Nephron progenitor cell (in vitro differentiated cells): ENCODE measurements around the gene DTNB.
"Not testable (repeated sequence)": the region's sequence is repeated elsewhere in the genome, so short reads cannot be mapped to it uniquely, and the experiment has no call there.

ENCODE experiments used
- DNase-seq: peaks from one replicate; pipeline ENCODE4 v3.0.0; 2021
- H3K27ac Mint-ChIP-seq: 2 replicates; pipeline ENCODE4 v1.8.0; 2021; ENCODE audit warnings: mild to moderate bottlenecking, moderate library complexity, mixed read lengths
- H3K27me3 Mint-ChIP-seq: 2 replicates; pipeline ENCODE4 v1.8.0; 2021; ENCODE audit warnings: mild to moderate bottlenecking, low read depth, mixed read lengths; ENCODE audit not compliant: poor library complexity
- H3K36me3 Mint-ChIP-seq: 2 replicates; pipeline ENCODE4 v1.8.0; 2021; ENCODE audit warnings: low read depth, mixed read lengths
- H3K4me1 Mint-ChIP-seq: 2 replicates; pipeline ENCODE4 v1.8.0; 2021; ENCODE audit warnings: mixed read lengths
- H3K4me3 Mint-ChIP-seq: 2 replicates; pipeline ENCODE4 v1.8.0; 2021; ENCODE audit warnings: mild to moderate bottlenecking, moderate library complexity, mixed read lengths
- H3K9me3 Mint-ChIP-seq: 2 replicates; pipeline ENCODE4 v1.8.0; 2021; ENCODE audit warnings: mild to moderate bottlenecking, moderate library complexity, mixed read lengths
- TF ChIP-seq, protein P1 (sequence below): fragments of 200-600 bp; sonication (generic); IDR thresholded peaks from 2 replicates; pipeline ENCODE4 v1.5.0; 2021; ENCODE audit warnings: antibody characterized with exemption

The DTNB gene

DNA sequence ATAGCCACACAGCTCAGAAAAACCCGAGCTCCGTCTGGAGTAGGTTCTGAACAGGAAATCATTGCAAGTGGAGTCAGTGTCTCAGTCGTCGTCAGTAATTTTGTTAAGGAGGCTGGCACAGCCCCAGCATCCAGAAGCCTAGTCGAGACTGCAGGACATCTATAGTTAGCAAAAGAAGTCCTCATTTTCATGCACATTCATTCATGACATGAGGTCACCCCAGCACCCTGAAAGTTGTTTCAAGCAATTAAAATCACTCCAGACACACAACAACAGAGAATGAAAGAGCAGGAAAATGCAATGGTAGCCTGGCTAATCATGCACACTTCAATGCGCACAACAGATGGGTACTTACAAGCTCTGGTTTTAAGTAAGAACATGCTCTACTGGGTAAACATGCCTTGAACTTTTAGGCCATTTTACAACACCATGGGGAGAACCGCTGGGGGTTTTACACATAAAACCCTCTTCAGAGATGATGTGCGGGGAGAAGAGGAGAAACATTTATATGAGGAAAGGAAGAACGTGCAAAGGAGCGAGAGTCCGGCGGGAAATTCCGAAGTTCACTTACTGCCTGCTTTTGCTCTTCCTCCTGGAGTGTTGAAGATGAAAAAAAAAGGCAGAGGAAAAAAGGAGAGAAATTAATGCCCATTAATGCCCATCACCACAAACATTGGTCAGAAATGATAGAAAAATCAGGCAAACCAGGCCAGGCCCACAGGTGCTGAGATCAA is 254.3 kb downstream of the DTNB start:
- TF ChIP-seq, protein P1, sequence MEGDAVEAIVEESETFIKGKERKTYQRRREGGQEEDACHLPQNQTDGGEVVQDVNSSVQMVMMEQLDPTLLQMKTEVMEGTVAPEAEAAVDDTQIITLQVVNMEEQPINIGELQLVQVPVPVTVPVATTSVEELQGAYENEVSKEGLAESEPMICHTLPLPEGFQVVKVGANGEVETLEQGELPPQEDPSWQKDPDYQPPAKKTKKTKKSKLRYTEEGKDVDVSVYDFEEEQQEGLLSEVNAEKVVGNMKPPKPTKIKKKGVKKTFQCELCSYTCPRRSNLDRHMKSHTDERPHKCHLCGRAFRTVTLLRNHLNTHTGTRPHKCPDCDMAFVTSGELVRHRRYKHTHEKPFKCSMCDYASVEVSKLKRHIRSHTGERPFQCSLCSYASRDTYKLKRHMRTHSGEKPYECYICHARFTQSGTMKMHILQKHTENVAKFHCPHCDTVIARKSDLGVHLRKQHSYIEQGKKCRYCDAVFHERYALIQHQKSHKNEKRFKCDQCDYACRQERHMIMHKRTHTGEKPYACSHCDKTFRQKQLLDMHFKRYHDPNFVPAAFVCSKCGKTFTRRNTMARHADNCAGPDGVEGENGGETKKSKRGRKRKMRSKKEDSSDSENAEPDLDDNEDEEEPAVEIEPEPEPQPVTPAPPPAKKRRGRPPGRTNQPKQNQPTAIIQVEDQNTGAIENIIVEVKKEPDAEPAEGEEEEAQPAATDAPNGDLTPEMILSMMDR = no peak
- Mint-ChIP-seq H3K36me3 (peaks cover 32% of the 10 kb centered on the region), H3K27me3 (no peaks in the 10 kb centered on the region), H3K27ac (no peak overlapping the region), H3K4me1 (peaks cover 25% of the 10 kb centered on the region), H3K4me3 (no peak overlapping the region), H3K9me3 (peaks cover 3% of the 10 kb centered on the region)
- DNase-seq = no peak

DNA sequence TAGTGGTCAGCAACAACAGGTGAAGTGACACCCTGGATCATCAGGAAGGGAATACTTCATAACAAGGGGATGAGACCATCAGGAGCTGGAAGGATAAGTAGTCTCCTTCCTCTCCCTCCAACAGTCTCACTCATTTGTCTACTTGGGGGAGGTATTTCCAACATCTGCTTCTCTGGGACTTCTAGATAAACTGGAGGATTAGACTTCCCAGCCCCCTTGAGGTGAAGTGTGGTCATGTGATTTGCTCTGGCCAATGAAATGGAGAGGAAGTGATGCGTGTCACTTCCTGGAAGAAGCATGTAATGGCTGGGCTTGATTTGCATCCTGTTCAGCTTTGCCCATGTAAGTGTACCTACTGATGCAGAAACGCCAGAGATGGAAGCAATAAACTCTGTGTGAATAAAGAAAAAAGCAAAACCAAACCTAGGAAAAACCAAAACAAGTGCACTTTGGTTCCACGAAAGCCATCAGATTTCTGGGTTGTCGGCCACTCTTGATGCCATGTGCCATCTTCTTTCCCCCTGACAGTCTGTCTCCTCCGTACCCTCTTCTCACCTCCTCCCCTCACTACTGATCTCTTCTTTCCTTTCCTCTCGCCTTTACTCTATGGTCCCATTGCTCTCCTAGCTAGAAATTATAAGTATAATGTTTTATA is 255.5 kb downstream of the DTNB start:
- Mint-ChIP-seq H3K36me3 (peaks cover 36% of the 10 kb centered on the region), H3K27ac (no peak overlapping the region), H3K4me1 (peaks cover 25% of the 10 kb centered on the region), H3K4me3 (no peak overlapping the region), H3K9me3 (peaks cover 6% of the 10 kb centered on the region), H3K27me3 (no peaks in the 10 kb centered on the region)
- TF ChIP-seq, protein P1 = no peak
- DNase-seq = no peak

DNA sequence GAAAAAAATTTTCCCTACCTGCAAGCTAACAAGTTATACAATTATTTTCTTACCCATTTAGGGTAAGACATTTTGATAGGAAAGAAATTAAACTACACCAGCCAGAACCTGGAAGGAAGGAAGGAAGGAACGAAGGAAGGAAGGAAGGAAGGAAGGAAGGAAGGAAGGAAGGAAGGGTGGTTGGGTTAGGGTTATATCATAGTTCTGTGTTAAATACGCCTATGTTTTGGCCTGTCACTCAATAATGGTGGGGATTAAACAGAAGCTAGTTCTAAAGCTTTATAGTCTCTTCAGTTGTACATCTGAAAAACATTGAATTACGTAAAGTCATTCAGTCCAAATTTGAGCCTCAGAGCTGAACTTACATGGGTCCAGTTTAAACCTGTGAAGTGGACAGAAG is 256.7 kb downstream of the DTNB start:
- H3K27ac Mint-ChIP-seq = peak overlapping the region; percentile 74
- H3K9me3 Mint-ChIP-seq = peaks cover 6% of the 10 kb centered on the region
- H3K4me3 Mint-ChIP-seq = no peak overlapping the region
- H3K36me3 Mint-ChIP-seq = peaks cover 36% of the 10 kb centered on the region
- TF ChIP-seq, protein P1 = no peak
- peaks cover 3% of the 10 kb centered on the region for H3K27me3 Mint-ChIP-seq
- peaks cover 25% of the 10 kb centered on the region for H3K4me1 Mint-ChIP-seq
- no peak for DNase-seq

DNA sequence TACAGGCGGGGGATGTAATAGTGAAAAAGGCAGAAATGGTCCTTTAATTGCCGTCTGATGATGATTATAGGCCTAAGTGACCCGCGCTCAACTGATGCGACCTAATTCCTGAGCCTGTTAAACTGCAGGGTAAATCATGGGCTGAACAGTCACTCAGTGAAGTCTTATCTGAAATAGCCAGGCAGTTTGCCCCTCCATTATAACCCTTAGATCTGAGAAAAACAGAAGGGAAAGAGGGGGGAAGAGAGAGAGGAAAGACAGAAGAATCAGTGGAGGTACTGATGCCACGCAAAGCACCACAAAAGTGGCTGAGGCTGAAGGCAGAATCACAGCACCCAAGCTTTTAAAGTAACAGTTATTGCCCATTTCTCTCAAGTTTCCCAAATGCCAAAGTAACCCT is 258.6 kb downstream of the DTNB start:
- TF ChIP-seq, protein P1 = no peak
- no peak overlapping the region for H3K27ac Mint-ChIP-seq
- peaks cover 3% of the 10 kb centered on the region for H3K27me3 Mint-ChIP-seq
- peaks cover 36% of the 10 kb centered on the region for H3K36me3 Mint-ChIP-seq
- H3K4me1 Mint-ChIP-seq = peaks cover 19% of the 10 kb centered on the region
- DNase-seq = no peak
- H3K9me3 Mint-ChIP-seq = peaks cover 6% of the 10 kb centered on the region
- no peak overlapping the region for H3K4me3 Mint-ChIP-seq

DNA sequence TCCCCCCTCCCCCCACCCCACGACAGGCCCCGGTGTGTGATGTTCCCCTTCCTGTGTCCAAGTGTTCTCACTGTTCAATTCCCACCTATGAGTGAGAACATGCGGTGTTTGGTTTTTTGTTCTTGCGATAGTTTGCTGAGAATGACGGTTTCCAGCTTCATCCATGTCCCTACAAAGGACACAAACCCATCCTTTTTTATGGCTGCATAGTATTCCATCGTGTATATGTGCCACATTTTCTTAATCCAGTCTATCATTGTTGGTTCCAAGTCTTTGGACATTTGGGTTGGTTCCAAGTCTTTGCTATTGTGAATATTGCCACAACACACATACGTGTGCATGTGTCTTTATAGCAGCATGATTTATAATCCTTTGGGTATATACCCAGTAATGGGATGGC is 260.0 kb downstream of the DTNB start:
- not testable (repeated sequence) for H3K27ac Mint-ChIP-seq, H3K4me3 Mint-ChIP-seq, H3K9me3 Mint-ChIP-seq, H3K4me1 Mint-ChIP-seq, DNase-seq, H3K27me3 Mint-ChIP-seq
- peaks cover 30% of the 10 kb centered on the region for H3K36me3 Mint-ChIP-seq

DNA sequence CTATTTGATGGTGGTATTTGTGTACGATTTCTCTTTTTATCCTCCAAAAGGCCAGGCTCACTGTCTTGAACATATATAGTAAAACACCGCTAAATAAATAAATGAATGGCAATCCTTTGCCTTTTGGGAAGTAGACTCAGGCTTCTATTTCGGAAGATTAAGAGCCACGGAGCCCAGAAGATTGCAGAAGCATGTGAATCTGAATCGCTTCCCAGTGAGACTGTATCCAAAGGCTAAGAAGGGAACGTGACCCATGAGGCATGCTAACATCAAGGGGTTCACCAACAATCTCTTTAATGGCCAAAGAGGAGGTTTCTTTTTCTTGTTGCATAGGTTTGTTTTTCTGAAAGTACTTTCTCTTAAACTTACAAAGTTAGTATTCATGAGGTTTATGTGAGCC is 261.6 kb downstream of the DTNB start:
- H3K4me3 Mint-ChIP-seq = no peak overlapping the region
- H3K27ac Mint-ChIP-seq = no peak overlapping the region
- H3K4me1 Mint-ChIP-seq = no peaks in the 10 kb centered on the region
- no peak for DNase-seq
- peaks cover 6% of the 10 kb centered on the region for H3K9me3 Mint-ChIP-seq
- TF ChIP-seq, protein P1 = no peak
- peaks cover 6% of the 10 kb centered on the region for H3K27me3 Mint-ChIP-seq
- peaks cover 20% of the 10 kb centered on the region for H3K36me3 Mint-ChIP-seq
